ENCODE measurements around the gene GTPBP2. TPM values are rescaled to one million over a fixed set of nuclear protein-coding genes. Genes with fewer than 3 reads are reported as not detected.

GTPBP2 gene
- total and polyA plus RNA-seq, 2 of the 13 experiments (the other 11 are each of a cell fraction or from before 2014, with no cell fraction given) = 26.9 to 88.2 TPM

DNA sequence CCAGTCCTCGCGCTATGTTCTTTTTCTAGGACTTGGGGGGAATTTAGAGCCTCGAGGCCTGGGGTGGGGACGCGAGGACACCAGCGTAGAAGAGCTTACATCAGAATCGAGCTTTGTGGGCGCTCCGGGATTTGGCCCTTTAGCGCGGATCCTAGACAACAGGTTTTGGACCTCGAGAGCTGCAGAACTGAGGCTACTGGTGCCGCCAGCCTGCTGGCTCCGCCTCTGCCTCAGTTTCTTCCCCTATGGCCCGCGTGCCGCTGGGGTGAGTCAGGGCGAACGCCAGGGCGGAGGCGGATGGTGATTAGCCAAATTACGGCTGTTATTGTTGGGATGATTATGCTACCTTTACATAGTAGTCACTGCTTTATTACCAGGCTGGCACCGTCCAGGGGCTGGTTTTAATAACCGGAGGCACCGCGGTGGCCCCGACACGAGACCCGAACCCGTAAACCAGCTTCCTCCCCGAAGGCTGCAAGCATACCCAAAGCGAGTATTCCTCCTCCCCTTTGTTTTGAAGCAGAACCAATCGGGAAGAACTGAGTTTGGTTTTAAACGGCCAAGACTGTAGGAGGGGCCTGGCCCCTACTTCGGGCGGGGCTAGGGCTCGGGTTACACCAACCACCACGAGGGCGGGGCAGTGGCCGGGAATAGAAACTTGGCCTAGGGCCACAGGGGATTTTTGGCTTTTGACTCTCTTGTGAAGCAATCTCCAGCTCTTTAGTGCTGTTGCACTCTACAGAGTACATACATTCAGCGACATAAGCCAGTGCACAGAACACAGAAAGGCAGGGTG is 639 bp upstream of the GTPBP2 start (continued):
- TF ChIP-seq ZBTB40 (IDR thresholded peaks at IDR 0.05) (no peak), ZBTB40 (CRISPR knock-in tag; IDR thresholded peaks at IDR 0.05) (no peak), ZNF12 (CRISPR knock-in tag; IDR thresholded peaks at IDR 0.05) (peak; percentile 54; the same call in 1 of the 2 replicates), CSRNP2 (CRISPR knock-in tag; conservative IDR thresholded peaks at IDR 0.05; ENCODE audit: low read depth) (no peak), DMTF1 (CRISPR knock-in tag; IDR thresholded peaks at IDR 0.05) (no peak), WIZ (CRISPR knock-in tag; IDR thresholded peaks at IDR 0.05) (peak; percentile 36; the same call in 1 of the 2 replicates), ZNF569 (CRISPR knock-in tag; IDR thresholded peaks at IDR 0.05; ENCODE audit: borderline replicate concordance) (peak; percentile 78; the same call in 1 of the 2 replicates), GPN1 (CRISPR knock-in tag; IDR thresholded peaks at IDR 0.05; ENCODE audit: borderline replicate concordance) (no peak), ZNF709 (CRISPR knock-in tag; IDR thresholded peaks at IDR 0.05) (peak; percentile 81), NR2F2 (IDR thresholded peaks at IDR 0.05; ENCODE audit: borderline replicate concordance, low read depth) (no peak)
- TF ChIP-seq, protein P1, sequence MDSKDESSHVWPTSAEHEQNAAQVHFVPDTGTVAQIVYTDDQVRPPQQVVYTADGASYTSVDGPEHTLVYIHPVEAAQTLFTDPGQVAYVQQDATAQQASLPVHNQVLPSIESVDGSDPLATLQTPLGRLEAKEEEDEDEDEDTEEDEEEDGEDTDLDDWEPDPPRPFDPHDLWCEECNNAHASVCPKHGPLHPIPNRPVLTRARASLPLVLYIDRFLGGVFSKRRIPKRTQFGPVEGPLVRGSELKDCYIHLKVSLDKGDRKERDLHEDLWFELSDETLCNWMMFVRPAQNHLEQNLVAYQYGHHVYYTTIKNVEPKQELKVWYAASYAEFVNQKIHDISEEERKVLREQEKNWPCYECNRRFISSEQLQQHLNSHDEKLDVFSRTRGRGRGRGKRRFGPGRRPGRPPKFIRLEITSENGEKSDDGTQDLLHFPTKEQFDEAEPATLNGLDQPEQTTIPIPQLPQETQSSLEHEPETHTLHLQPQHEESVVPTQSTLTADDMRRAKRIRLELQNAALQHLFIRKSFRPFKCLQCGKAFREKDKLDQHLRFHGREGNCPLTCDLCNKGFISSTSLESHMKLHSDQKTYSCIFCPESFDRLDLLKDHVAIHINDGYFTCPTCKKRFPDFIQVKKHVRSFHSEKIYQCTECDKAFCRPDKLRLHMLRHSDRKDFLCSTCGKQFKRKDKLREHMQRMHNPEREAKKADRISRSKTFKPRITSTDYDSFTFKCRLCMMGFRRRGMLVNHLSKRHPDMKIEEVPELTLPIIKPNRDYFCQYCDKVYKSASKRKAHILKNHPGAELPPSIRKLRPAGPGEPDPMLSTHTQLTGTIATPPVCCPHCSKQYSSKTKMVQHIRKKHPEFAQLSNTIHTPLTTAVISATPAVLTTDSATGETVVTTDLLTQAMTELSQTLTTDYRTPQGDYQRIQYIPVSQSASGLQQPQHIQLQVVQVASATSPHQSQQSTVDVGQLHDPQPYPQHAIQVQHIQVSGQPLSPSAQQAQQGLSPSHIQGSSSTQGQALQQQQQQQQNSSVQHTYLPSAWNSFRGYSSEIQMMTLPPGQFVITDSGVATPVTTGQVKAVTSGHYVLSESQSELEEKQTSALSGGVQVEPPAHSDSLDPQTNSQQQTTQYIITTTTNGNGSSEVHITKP (CRISPR knock-in tag; IDR thresholded peaks at IDR 0.05; ENCODE audit: low read depth) = peak; percentile 85; the same call in 1 of the 2 replicates
